Measurements from ENCODE around the gene GATA2.

Gene GATA2

DNA sequence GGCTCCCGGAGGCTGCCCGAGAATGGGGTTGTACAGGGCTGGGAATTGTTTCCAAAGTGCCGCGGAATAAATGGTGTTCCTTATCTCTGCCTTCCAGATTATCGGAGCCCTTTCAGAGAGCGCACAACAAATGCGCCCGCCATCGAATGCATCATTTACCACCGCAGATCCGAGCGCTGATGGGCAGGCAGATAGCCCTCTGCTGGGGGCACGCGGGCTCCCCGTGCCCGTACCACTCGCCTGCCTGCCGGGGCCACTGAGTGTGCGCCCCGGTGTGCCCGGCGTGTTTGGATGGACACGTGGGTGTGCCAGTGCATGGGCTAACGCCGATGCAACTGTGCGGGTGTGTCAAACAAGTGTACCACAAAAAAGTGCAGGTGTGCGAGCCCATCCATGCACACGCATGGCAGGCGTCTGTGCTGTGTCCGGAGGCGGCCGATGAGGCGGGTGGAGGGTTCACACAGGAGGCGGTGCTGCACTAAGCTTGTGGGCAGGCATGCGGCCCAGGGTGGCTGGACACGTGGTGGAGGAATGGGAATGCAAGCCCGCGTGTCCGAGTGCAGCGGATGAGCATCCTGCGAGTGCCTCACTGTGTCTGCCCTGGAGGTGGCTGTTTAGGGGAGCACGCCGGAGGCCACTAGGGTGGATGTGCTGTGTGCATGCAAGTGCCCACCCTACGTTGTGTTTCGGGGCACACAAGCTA is 3.8 kb upstream of the GATA2 start:
- ATAC-seq (replicated peaks) = no peak
- DNase-seq = no peak
- Mint-ChIP-seq H3K27ac (peak overlapping the region; percentile 70), H3K4me3 (peak overlapping the region; percentile 73 to 78), H3K9me3 (no peaks in the 10 kb centered on the region), H3K27me3 (peaks cover 60 to 81% of the 10 kb centered on the region in 2 donors), H3K36me3 (no peaks in the 10 kb centered on the region), H3K4me1 (peaks cover 12 to 23% of the 10 kb centered on the region in 2 donors)

DNA sequence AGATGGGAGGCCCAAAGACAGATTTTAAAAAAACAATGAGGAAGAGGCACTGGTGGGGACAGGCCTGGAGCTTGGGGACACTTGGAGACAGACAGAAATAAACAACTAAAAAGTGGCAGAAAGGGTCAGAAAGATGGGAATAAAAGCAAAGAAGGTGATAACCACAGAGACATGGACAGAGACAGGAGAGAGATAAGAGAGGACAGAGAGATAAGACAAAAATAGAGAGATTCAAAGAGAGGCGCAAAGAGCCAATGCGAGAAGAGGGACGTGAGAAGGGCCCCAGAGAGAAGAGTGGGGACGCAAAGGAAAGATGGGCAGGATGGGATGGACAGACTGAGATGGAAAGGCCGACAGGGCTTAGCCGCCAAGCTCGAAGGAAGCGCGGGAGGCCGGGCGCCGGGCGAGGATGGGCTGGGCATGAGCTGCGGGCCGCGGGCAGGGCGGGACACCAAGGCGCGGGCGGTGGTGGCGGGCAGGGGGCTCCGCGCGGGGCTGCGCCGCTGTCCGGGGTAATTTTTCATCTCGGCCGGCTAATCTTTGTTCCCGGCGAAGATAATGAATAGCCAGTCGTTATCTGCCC is 3.1 kb upstream of the GATA2 start:
- DNase-seq (no peak), ATAC-seq (replicated peaks) (no peak)
- H3K27ac Mint-ChIP-seq = no peak overlapping the region
- no peaks in the 10 kb centered on the region for H3K9me3 Mint-ChIP-seq
- peaks cover 15 to 29% of the 10 kb centered on the region in 2 donors for H3K4me1 Mint-ChIP-seq
- H3K4me3 Mint-ChIP-seq = peak overlapping the region in 1 of 2 donors; percentile 17
- H3K36me3 Mint-ChIP-seq = no peaks in the 10 kb centered on the region
- peaks cover 59 to 84% of the 10 kb centered on the region in 2 donors for H3K27me3 Mint-ChIP-seq

DNA sequence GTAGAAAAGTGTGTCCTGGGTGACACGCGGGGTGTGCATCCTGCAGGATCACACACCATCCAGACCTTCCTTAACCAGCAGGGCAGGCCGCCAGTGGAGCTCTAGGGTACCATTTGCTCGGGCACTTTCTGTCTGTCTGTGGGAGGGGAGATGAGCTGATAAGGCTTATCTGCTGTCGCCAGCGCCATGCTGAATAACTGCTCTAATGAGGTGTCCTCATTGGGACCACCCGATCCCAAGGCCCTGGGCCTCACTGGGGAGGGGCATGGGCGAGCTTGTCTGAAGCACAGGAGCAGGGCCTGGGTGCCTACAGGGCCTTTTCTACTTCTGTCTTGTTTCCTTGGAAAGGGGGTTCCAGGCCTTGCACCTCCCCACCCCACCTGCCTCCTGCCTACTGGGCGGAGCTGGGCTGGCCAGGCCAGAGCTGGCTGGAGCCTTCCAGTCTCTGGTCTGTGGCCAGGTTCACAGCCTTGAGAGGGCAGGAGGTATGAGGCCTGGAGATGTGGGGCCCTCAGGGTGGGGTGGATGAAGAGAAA is 2.5 kb upstream of the GATA2 start:
- H3K4me3 Mint-ChIP-seq = no peak overlapping the region
- ATAC-seq (replicated peaks) (no peak), DNase-seq (no peak)
- H3K27ac Mint-ChIP-seq = no peak overlapping the region
- no peaks in the 10 kb centered on the region for H3K9me3 Mint-ChIP-seq
- peaks cover 15 to 33% of the 10 kb centered on the region in 2 donors for H3K4me1 Mint-ChIP-seq
- peaks cover 58 to 83% of the 10 kb centered on the region in 2 donors for H3K27me3 Mint-ChIP-seq
- H3K36me3 Mint-ChIP-seq = no peaks in the 10 kb centered on the region

DNA sequence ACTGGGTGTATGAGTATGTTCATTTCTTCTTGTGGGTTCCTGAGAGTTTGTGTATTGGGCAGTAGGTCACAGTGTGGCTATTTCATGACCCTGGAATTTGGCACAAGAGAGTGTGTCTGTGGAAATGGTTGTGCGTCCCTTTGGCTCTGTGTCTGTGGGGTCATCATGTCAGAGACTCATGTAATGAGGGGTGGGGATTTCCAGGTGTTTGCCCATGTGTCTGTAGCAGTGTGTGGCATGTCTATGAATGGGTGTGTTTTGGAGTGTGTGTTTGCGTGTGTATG is 1.3 kb upstream of the GATA2 start:
- H3K36me3 Mint-ChIP-seq = no peaks in the 10 kb centered on the region
- H3K27ac Mint-ChIP-seq = no peak overlapping the region
- ATAC-seq (replicated peaks) (no peak), DNase-seq (no peak)
- H3K27me3 Mint-ChIP-seq = peaks cover 61 to 86% of the 10 kb centered on the region in 2 donors
- H3K9me3 Mint-ChIP-seq = no peaks in the 10 kb centered on the region
- no peak overlapping the region for H3K4me3 Mint-ChIP-seq
- peaks cover 21 to 43% of the 10 kb centered on the region in 2 donors for H3K4me1 Mint-ChIP-seq

DNA sequence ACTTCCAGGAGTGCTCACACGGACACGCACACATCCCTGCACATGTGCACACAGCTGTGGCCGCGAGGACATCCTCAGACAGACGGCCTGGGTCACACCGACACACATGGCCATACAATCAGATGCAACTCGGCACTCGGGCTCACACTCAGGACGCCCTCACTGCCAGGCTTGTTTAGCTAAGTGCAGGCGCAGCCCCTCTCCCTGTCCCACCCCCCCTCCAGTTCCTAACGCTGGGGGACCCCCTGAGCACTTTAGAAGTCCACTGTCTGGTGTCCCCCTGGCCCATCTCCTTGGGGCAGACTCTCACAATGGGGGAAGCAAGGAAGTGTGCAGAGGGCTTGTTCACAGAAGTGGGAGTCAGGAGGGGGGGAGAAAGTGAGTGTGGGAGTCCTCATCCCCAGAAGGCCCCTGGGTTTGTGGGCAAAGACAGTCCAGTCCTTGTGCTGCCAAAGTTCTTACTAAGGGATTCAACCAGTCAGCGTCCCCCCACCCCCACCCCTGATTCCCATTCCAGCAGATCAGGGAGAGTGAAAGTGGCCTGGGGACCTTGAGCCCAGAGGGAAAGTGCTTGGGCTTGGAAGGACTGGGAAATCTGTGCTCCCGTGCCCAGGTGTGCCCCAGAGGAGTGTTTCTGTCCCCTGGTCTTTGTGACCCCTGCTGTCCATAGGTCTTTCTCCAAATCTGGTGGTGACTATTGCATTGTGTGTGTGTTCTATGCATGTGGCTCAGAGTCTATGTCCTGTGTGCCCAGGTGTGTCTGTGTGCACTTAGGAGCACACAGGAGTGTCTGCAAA is 767 bp upstream of the GATA2 start:
- peaks cover 57 to 83% of the 10 kb centered on the region in 2 donors for H3K27me3 Mint-ChIP-seq
- peak overlapping the region; percentile 28 to 65 for H3K4me3 Mint-ChIP-seq
- DNase-seq = no peak
- peaks cover 22 to 45% of the 10 kb centered on the region in 2 donors for H3K4me1 Mint-ChIP-seq
- no peaks in the 10 kb centered on the region for H3K36me3 Mint-ChIP-seq
- H3K27ac Mint-ChIP-seq = no peak overlapping the region
- no peaks in the 10 kb centered on the region for H3K9me3 Mint-ChIP-seq
- ATAC-seq (replicated peaks) = no peak

DNA sequence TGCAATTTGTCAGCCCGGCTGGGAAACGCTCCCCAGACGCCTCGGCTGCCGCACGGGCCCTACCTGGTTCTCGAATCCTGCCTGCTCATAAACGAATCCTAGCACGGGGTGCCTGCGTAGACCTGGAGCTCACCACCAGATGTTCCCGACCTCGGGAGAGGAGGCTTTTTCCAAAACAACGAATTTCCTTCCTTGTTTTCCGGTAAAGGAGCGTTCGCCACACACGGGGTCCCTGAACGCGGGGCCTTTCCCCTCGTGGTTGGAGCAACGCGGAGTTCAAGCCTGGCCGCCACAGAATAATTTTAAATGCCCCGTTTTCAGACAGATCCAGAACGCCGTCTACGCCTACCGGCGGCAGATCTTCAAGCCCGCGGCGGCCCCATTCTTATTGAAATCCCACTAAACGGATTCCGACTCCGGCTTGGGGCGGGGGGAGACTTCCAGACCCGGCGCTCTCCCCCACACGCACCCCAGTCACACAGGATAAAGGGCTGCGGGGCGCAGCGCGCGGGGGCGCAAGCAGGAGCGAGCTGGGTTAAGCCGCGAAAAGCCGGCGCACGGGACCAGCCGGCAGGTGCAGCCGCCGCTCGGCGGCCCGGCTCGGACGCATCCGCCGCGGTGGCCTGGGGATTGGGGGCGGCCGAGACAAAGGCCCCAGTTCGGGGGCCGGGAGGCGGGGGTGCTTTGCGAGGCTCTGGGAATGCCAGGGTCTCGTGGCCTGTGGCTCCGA is 895 bp downstream of the GATA2 start:
- peaks cover 59 to 86% of the 10 kb centered on the region in 2 donors for H3K27me3 Mint-ChIP-seq
- peak overlapping the region; percentile 84 for H3K27ac Mint-ChIP-seq

DNA sequence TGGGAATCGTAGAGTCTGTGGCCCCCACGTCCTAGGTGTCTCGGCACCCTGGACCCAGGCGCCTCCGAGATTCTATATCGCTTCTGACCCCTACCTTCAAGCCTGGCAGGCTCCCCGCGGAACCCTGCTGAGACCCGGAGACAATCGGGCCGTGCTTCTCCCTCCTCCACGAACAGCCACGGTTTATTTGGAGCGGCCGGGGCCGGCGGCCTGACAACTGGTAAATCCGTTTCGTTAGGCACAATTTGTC is 1.4 kb downstream of the GATA2 start:
- H3K4me3 Mint-ChIP-seq = peak overlapping the region; percentile 51 to 66
- H3K9me3 Mint-ChIP-seq = no peaks in the 10 kb centered on the region
- H3K27me3 Mint-ChIP-seq = peaks cover 59 to 86% of the 10 kb centered on the region in 2 donors
- DNase-seq = no peak
- no peak for ATAC-seq (replicated peaks)
- peak overlapping the region; percentile 84 for H3K27ac Mint-ChIP-seq
- peaks cover 31 to 59% of the 10 kb centered on the region in 2 donors for H3K4me1 Mint-ChIP-seq
- no peaks in the 10 kb centered on the region for H3K36me3 Mint-ChIP-seq

More for the DNA sequence above, 895 bp downstream of the GATA2 start:
- H3K4me3 Mint-ChIP-seq = peak overlapping the region; percentile 51 to 66
- H3K4me1 Mint-ChIP-seq = peaks cover 28 to 56% of the 10 kb centered on the region in 2 donors
- H3K36me3 Mint-ChIP-seq = no peaks in the 10 kb centered on the region
- ATAC-seq (replicated peaks) (no peak), DNase-seq (no peak)
- H3K9me3 Mint-ChIP-seq = no peaks in the 10 kb centered on the region

DNA sequence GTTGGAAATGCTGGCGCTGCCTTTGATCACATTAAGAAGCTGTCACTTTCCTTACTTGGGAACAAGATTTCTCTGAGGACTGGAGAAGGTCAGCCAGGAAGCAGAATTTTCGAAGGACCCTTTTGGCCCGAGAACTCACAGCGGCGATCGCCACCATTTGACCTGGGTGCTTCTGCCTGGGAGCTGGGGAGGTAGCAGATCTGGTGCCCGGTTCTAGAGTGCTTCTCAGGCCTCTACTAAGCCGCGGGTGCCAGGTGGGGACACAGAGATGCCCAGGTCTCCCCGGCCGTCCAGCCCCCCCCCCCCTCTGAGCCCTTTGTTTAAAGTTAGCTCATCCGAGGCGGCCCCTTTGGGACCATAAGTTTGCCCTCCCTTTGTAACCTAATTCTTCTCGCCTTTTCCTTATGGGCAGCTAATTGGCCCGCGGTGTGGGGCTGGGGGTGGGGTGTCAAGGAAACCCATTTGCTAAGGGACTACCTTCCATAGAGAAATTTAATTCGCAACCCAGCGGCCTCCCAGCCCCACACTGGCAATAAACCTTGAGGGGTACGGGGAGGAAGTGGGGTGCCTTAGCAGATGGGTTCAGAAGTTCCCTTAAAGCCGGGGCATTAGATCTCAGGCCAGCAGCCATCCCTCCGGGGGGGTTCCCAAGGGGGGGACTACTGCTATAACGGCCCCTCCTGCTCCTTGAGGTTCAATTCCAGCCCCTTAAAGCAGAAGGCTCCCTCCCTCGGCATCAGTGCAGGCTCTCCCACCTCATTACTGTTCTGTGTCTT is 1.9 kb downstream of the GATA2 start:
- peak overlapping the region in 1 of 2 donors; percentile 66 for H3K4me3 Mint-ChIP-seq
- ATAC-seq (replicated peaks) (no peak), DNase-seq (no peak)
- H3K9me3 Mint-ChIP-seq = no peaks in the 10 kb centered on the region
- peak overlapping the region; percentile 65 for H3K27ac Mint-ChIP-seq
- peaks cover 62 to 87% of the 10 kb centered on the region in 2 donors for H3K27me3 Mint-ChIP-seq
- H3K36me3 Mint-ChIP-seq = peaks cover 0 to 1% of the 10 kb centered on the region in 2 donors
- peaks cover 33 to 64% of the 10 kb centered on the region in 2 donors for H3K4me1 Mint-ChIP-seq

DNA sequence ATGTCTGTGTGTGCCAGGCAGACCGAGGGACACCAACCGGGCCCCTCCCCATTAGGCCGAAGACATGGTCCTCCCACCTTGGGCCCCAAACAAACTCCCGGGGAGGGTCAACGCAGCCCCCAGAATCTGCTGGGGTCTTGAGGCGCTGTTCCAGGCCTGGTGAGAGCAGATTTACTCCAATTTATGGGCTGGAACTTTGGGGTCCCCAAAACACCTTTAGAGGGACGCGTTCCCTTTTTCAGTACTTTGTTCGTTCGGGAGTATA is 2.4 kb downstream of the GATA2 start:
- Mint-ChIP-seq H3K4me1 (peaks cover 33 to 66% of the 10 kb centered on the region in 2 donors), H3K36me3 (peaks cover 0 to 2% of the 10 kb centered on the region in 2 donors)

DNA sequence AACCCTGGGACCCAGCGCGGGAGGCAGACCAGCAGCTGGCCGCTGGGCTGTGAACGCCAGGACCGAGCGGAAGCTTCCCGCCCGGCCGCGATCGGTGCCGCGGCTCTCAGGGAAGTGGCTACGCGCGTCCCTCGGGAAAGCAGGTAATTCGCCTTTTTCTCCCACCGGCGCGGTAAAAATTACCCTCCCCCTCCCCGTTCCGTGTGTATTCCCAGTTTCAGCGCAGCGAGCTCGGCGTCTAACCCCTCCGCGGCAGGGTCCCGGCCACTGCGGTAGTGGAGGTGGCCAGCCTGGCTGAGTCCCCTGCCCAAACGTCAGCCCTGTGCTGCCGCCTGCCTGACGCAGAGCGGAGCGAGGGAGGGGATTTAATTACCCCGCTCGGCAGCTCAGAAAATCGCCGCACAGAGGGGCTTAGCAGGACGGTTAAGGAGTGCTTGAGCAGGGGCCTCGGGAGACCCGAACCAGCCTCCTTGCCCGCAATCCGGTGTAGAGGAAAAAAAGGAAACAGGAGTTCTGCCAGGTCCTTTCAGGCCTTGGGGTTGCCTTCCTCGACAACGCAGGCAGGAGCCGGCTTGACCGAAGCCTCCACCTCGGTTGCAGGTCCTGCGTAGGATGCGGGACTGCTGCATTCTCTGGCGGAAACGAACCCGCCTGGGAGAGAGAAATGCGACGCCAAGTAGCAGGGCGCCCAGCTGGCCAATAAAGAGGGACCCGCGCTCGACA is 2.9 kb downstream of the GATA2 start:
- H3K4me1 Mint-ChIP-seq = peaks cover 33 to 66% of the 10 kb centered on the region in 2 donors
- no peak for DNase-seq
- peaks cover 0 to 2% of the 10 kb centered on the region in 2 donors for H3K36me3 Mint-ChIP-seq
- no peaks in the 10 kb centered on the region for H3K9me3 Mint-ChIP-seq
- no peak for ATAC-seq (replicated peaks)
- peak overlapping the region; percentile 78 to 84 for H3K4me3 Mint-ChIP-seq
- peak overlapping the region; percentile 84 for H3K27ac Mint-ChIP-seq
- peaks cover 64 to 87% of the 10 kb centered on the region in 2 donors for H3K27me3 Mint-ChIP-seq

More for the DNA sequence above, 2.4 kb downstream of the GATA2 start:
- peak overlapping the region in 1 of 2 donors; percentile 12 for H3K4me3 Mint-ChIP-seq
- no peak for DNase-seq
- no peak overlapping the region for H3K27ac Mint-ChIP-seq
- peaks cover 62 to 87% of the 10 kb centered on the region in 2 donors for H3K27me3 Mint-ChIP-seq
- ATAC-seq (replicated peaks) = no peak
- H3K9me3 Mint-ChIP-seq = no peaks in the 10 kb centered on the region

DNA sequence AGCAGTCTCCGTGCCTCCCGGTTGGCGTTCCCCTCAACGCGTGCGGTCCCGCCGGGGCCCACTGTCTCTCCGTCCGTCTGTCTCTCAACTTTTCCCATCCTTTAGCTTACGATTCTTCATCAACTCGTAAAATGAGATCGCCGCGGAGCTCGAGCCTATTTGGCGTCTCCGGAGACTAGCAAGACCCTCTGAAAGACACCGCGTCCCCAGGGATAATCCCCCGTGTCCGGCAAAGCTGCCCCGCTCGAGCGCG is 3.4 kb downstream of the GATA2 start:
- peak overlapping the region; percentile 84 for H3K27ac Mint-ChIP-seq
- peaks cover 0 to 2% of the 10 kb centered on the region in 2 donors for H3K36me3 Mint-ChIP-seq
- ATAC-seq (replicated peaks) = no peak

DNA sequence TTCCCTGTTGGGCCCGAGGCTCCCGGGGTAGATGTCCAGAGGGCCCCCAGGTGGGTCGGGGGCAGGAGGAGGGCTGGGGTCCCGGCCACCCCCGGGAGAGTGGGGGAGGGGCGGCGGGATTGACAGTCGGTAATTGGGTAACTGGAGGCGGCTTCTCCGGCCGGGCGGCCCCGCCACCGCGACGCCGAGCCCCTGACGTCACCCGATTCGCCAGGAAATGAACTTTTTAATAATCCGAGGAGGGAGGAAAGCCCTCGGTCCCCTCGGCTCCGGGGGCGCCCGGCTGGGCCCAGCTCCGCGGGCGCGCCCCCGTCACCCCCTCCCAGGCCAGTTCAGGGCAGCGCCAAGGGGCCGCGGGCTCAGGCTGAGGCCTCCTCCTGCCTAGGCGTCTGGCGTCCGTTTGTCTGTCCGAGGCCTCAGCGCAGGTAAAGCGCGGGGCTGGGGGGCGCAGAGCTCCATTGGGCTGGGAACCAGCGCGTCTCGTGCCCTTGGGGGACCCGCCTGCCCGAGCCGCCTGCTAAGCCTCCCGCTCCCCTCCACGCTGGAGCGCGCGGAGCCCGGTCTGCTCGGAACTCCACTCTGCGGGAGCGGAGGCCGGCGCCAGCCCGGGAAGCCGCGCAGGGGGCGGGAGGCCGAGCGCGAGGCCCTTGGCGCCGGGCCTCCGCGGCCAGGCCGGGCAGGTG is 3.9 kb downstream of the GATA2 start:
- H3K4me1 Mint-ChIP-seq = peaks cover 33 to 67% of the 10 kb centered on the region in 2 donors
- ATAC-seq (replicated peaks) = peak in 1 of 2 donors; percentile 5

More for the DNA sequence above, 3.4 kb downstream of the GATA2 start:
- Mint-ChIP-seq H3K4me1 (peaks cover 33 to 66% of the 10 kb centered on the region in 2 donors), H3K27me3 (peaks cover 64 to 87% of the 10 kb centered on the region in 2 donors), H3K4me3 (peak overlapping the region; percentile 78 to 84), H3K9me3 (no peaks in the 10 kb centered on the region)
- DNase-seq = no peak

DNA sequence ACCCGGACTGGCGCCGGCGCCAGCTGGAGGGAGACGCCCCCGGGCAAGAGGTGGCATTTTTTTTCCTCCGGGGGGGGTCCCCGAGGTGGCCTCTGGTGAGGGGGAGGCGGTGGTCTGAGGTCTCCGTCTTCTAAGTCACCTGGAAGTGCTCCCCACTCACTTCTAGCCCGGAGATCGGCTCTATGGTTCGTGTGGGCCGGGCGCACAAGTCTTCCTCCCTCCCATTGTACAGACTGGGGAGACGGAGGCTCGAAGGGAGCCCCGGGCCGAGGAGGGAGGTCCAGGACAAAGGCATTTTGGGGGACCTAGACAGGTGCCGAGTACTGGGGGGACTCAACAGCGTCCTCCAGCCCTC is 4.4 kb downstream of the GATA2 start:
- DNase-seq = no peak
- Mint-ChIP-seq H3K27me3 (peaks cover 65 to 87% of the 10 kb centered on the region in 2 donors), H3K27ac (peak overlapping the region; percentile 20), H3K4me3 (peak overlapping the region; percentile 77 to 84), H3K36me3 (peaks cover 0 to 2% of the 10 kb centered on the region in 2 donors), H3K9me3 (no peaks in the 10 kb centered on the region), H3K4me1 (peaks cover 38 to 71% of the 10 kb centered on the region in 2 donors)
- ATAC-seq (replicated peaks) = no peak

More for the DNA sequence above, 3.9 kb downstream of the GATA2 start:
- Mint-ChIP-seq H3K27ac (no peak overlapping the region), H3K36me3 (peaks cover 0 to 2% of the 10 kb centered on the region in 2 donors), H3K27me3 (peaks cover 63 to 87% of the 10 kb centered on the region in 2 donors), H3K4me3 (peak overlapping the region; percentile 78 to 84), H3K9me3 (no peaks in the 10 kb centered on the region)
- no peak for DNase-seq

Data from stimulated activated naive B cell treated with anti-CD40 and anti-IgM and Interleukin-4, amounts not matched to agents 10 μg/mL and 1 μg/mL and 100 μg/mL, for 72 hours (primary cell).